ENCODE measurements around the gene ZC3HAV1.
"Not testable (repeated sequence)": the region's sequence is repeated elsewhere in the genome, so short reads cannot be mapped to it uniquely, and the experiment has no call there.

The ZC3HAV1 gene

GRCh38 chr7:139109188-139109982 lies at the start of gene ZC3HAV1:
TSS of gene ZC3HAV1 (minus strand) at chr7:139109720. CDS start at chr7:139109331, 389 bp downstream.
- peak; percentile 98 for DNase-seq

DNA sequence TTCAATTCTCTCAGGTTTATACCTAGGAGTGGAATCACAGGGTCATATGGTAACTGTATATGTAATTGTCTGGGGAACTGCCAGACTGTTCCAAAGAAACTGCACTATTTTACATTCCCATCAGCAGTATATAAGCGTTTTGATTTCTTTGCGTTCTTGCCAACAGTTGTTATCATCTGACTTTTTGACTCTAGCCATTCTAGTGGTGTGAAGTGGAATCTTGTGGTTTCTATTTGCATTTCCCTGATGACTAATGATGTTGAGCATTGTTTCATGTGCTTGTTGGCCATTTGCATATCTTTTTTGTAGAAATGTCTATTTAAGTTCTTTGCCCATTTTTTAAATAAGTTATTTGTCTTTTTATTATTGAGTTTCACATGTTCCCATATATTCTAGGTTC lies 44.3 kb upstream of the ZC3HAV1 start:
- peak; percentile 45 for DNase-seq

DNA sequence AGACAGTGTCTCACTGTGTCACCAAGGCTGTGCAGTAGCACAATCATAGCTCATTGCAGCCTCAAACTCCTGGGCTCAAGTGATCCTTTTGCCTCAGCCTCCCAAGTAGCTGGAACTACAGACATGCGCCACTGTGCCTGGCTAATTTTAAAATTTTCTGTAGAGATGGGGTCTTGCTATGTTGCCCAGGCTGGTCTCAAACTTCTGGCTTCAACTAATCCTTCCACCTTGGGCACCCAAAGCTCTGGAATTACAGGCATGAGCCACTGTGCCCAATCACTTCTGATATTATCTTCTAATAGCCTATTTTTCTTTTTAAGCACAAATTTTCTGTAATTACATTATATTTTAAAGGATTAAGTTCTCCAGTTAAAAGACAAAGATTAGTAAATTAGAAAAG lies 42.6 kb upstream of the ZC3HAV1 start:
- DNase-seq, result no peak

DNA sequence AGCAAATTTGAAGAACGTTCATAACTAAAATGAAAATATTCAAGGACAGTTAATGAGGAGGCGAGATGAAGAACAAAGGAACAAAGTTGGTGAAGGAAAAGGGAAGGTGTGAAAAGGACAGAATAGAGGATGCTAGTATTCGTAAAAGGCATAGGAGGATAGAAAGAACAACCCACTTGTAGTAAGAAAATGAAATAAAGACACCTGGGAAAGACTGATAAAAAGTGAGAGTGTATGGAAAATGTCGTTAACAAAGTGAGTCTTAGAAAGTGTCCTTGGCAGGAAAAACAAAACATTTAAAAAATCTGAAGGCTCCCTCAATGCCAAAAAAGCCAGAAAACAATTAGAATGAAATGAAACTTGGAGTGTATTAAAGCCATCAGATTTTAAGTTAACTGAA lies 29.6 kb upstream of the ZC3HAV1 start:
- DNase-seq, result no peak

GRCh38 chr7:139133335-139134139 lies 24.0 kb upstream of the ZC3HAV1 start:
- peak; percentile 94 for DNase-seq

- DNase-seq, result no peak
These were observed 23.4 kb upstream of the ZC3HAV1 start for GRCh38 chr7:139132887-139133286.

GRCh38 chr7:139131601-139132041 lies 22.1 kb upstream of the ZC3HAV1 start:
- DNase-seq, result peak; percentile 67

- DNase-seq, result not testable (repeated sequence)
These were observed 20.3 kb upstream of the ZC3HAV1 start for GRCh38 chr7:139129814-139130213.

DNA sequence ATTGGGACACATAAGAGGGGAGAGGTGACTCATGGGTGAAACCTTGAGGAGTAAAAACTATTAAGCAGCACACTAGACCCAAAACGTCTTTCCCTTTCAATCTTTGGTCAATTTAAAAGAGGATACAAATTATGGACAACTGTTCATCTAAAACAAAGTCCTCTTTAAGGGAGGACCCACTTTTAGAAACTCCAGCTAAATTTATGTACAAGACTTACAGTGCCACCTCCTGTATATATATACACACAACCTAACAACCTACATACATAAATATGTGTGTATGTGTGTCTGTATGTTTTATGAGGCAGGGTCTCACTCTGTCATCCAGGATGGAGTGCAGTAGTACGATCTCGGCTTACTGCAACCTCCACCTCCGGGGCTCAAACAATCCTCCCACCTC lies 18.1 kb upstream of the ZC3HAV1 start:
- peak; percentile 60 for DNase-seq

DNA sequence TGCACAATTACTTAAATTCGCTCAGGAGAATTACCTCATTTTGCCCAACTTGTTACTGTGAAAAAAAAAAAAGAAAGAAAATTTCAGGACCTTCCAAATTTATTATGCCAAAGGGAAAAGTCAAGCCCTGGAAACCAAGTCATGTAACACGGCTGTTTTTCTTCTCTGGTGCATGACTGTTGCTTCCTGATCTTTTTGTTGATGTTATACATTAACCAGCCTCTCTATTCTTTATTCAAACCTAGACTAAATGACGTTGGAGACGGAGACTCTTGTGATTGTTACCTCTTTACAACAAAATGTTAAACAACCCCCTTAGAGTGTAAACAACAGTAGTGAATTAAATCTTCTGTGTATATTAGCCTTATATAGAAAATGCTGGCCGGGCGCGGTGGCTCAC lies 16.1 kb upstream of the ZC3HAV1 start:
- no peak for DNase-seq

DNA sequence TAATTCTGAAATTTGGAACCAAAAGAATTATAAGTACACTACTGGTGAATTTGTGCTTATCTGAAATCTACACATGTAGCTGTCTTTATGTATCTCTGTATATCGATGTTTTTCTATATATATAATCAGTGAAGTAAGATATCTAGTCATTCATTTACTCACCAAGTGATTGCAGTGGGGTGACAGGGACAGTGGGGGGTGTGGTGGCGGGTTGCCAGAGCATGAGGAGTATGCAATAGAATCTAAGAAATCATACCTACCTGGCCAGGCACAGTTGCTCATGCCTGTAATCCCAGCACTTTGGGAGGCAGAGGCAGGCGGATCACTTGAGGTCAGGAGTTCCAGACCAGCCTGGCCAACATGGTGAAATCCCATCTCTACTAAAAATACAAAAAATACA lies 15.5 kb upstream of the ZC3HAV1 start:
- DNase-seq, result not testable (repeated sequence)

GRCh38 chr7:139124084-139124914 lies 14.8 kb upstream of the ZC3HAV1 start:
- peak; percentile 97 for DNase-seq

DNA sequence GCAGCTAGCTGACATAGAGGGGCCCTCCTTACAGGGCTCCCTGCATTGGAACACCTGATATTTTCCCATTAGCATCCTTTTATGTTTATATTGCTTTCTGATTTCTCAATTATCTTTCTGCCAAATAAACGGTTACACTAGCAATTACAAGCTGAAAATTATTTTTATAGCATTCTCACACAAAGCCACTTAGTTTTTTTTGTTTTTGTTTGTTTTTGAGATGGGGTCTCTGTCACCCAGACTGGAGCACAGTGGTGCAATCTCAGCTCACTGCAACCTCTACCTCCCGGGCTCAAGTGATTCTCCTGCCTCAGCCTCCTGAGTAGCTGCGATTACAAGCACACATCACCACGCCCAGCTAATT lies 9.9 kb upstream of the ZC3HAV1 start:
- DNase-seq, result no peak

DNA sequence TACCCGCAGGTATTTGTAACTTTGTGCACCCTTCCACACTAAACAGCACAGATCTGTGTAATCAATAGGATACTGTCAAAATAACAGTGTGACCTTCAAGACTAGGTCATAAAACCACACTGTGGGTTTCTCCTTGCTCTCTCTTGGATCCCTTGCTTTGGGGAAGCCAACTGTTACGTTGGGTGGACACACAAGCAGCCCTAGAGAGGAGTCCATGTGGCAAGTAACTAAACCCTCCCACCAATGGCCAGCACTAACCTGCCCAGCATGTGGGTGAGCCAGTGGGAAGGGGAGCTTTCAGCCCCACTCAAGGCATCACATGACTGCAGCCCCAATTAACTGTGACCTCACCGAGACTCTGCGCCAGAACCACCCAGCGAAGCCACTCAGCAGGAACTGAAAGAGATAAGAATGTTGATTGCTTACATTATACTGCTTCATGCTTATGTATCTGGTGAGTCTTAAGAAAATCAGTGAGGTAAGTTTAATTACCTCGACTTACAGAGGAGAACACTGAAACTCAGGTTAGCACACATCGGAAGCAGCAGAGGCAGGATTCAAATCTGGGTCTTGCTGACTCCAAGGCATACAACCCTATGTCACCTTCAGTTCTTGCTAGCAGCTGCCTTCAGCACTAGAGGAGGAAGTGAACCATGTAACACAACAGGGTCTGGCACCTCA lies 9.4 kb upstream of the ZC3HAV1 start:
- DNase-seq, result peak; percentile 83

DNA sequence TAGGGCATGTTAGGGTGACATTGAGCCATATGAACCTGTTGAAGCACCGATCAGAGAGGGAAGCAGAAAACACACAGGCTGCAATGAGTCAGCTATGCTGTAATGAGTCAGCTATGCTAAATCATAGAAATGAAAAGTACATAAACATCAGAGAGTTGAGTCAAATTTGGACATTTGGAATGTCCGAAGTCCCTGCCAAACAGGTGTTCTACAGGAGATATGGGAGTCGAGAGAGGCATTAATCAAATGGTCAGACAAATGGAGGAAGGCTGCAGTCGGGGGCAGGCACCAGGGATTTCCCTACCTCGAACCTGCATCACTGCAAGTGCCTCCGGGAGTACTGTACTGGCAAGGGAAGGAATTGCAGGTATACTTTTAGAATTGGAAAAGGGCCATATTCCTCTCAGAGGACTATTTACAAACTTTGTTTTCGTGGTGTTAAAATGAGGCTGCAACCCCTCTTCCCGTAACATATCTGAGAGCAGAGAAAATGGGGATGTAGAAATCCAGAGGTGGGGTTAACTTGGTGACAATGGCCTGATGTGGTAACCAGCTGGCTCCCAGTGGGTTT lies 8.8 kb upstream of the ZC3HAV1 start:
- peak; percentile 60 for DNase-seq

- no peak for DNase-seq
These were observed 8.2 kb upstream of the ZC3HAV1 start for GRCh38 chr7:139117599-139118233.

DNA sequence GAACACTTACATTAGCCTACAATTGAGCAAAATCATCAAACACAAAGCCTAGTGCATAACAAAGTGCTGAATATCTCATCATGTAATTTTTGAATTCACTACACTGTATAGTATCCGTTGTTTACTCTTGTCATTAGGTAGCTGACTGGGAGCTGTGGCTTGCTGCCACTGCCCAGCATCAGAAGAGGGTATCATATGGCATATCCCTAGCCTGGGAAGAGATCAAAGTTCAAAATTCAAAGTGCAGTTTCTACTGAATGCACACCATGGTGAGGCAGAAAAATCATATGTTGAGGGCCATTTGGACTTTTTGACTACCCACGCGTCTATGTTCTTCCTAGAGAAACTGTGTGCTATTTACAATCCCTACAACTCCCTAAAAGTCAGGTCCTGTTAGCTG lies 7.5 kb upstream of the ZC3HAV1 start:
- no peak for DNase-seq

DNA sequence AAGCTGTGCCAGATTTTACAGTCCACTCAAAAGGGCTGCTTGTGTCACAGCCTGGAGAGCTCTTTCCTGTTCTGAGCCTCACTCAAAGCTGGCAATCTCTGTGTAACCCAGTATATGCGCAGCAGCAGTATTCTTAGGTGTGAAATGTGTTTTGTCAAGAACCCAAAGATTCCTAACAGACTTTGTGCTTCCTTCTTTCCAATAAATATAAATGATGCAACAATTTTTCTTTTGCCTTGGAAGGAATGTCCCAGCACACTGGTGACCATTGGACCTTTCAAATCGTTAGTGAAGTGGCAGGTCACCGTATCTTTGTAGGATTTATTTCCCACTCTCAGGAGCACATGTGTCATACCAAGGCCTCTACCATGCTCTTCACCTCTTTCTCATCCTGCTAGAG lies 5.6 kb upstream of the ZC3HAV1 start:
- no peak for DNase-seq

GRCh38 chr7:139114585-139114984 lies 5.1 kb upstream of the ZC3HAV1 start:
- no peak for DNase-seq

GRCh38 chr7:139114018-139114417 lies 4.5 kb upstream of the ZC3HAV1 start:
- DNase-seq, result no peak

DNA sequence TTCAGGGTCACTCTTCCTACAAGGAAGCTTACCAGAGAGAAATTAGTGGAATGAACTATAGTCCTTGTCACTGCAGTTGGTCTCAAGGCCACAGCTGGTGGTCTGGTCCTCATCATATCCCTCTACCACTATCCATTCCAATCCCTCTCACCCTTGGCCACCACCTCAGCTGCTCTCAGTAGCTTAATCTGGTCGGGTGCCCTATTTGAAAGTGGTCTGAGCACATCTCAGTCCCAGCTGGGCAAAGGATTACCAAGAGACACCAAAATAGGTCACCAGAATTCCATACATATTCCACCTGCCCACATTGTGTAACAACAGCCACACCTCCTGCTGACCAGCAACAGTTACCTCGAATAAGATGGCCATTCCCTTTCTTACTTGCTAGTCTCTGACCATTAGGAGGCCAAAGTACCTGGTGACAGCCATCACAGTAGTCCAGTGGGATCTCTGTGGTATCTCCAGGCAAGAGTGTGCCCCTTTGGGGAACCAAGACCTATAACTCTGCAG lies 3.3 kb upstream of the ZC3HAV1 start:
- DNase-seq, result no peak

- DNase-seq, result no peak
These were observed 2.8 kb upstream of the ZC3HAV1 start for GRCh38 chr7:139112316-139112715.
